ENCODE results near the gene TGM2. TPM values are rescaled to one million over a fixed set of nuclear protein-coding genes. Genes with fewer than 3 reads are reported as not detected.

The TGM2 gene
- total RNA-seq, 2 experiments from 2014 or later = not detected

DNA sequence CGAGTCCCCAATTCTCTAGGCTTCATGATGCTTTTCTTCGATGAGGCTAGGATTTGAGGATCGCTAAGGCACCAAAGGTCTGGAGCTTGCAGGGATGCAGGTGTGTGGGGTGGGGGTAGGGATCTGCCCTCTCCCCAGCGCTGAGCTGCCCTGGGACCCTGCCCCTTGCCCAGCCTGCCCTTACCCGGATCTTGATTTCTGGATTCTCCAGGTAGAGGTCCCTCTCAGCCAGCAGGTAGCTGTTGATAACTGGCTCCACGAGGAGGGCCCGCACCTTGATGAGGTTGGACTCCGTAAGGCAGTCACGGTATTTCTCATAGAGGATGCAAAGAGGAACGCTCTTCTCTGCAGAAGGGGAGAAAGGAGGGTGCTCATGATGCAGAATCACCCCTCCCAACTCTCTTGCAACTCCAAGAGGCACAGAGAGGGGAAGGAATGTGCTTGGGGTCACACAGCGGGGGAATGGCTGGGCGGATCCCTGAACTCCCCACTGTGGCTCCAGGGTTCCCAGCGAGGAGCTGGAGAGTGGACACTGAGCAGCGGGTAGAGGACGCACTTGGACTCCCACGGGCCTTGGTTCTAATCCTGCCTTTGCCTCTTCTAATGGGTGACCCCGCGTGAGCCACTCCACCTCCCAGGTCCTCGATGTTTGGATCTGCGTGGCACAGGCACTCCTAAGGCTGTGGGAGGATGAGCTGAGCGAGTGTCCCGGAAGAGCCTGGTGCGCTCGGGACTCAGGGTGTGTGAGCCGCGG, 32.7 kb downstream of the TGM2 start:
- no peaks in the 10 kb centered on the region for H3K36me3 Mint-ChIP-seq
- peaks cover 8% of the 10 kb centered on the region for H3K4me1 Mint-ChIP-seq
- no peak overlapping the region for H3K4me3 Mint-ChIP-seq
- no peak overlapping the region for H3K27ac Mint-ChIP-seq
- no peak for DNase-seq
- H3K9me3 Mint-ChIP-seq = no peaks in the 10 kb centered on the region
- H3K27me3 Mint-ChIP-seq = peaks cover 4% of the 10 kb centered on the region

DNA sequence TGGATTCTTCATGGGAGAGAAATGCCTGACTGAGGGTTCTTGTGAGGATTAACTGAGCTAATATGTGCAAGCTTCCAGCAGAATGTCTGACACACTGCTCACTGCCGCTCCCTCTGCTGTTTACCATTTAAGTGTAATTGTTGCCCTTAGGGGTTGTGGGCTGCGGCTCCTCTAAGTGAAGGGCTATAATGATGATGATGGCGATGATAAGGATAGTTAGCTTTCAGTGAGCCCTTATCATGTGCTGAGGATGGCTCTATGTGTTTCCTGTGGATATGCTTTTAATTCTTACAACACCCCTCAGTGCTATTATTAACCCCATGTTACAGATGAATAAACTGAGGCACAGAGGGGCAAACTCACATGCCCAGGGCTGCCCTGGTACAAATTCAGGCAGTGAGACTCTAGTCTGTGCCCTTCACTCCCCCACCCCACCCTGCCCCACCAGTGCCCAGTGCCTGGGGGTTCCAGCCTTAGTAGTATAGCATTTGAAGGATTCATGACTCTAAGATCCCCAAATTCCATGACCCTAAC, 33.4 kb downstream of the TGM2 start:
- H3K4me3 Mint-ChIP-seq = no peak overlapping the region
- peaks cover 4% of the 10 kb centered on the region for H3K27me3 Mint-ChIP-seq
- no peak overlapping the region for H3K27ac Mint-ChIP-seq
- peaks cover 8% of the 10 kb centered on the region for H3K4me1 Mint-ChIP-seq
- no peaks in the 10 kb centered on the region for H3K9me3 Mint-ChIP-seq
- H3K36me3 Mint-ChIP-seq = no peaks in the 10 kb centered on the region
- DNase-seq = no peak

DNA sequence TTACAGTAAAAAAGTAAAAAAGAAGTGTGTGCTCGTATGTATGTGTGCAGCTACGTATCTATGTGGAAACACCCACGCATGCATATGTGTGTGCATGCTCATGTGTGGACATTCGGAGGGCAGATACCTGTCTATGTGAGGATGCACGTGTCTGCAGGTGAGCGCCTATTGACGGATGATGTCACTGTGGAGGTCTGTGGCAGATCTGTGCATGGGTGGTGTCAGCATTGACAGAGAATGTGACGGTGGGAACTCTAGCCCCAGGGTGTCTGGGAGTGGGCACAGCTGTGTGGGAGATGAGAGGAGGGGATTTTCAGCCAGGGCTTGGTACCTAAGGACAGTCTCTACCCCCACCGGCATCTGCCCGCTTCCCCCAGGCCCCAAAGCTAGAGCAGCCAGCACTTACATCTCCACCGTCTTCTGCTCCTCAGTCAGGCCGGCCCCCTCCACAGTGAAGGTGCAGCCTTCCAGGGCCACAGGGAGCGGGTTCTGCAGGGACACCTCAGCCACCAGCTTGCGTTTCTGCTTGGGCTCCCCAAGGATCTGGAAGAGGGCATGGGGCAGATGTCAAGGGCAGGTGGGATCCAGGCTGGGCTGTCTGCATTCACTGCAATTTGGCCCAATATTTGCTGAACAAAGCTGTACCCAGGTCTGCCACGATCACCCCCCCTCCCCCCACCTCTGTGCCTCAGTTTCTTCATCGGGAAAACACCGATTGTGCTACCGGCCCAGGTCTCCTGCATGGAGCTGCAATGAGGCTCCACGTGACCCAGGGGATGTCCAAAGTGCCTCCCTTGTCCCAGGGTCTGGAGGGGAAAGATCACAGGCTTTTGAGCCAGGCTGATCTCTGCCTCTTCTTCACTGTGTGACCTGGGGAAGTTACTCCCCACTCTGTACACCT, 34.1 kb downstream of the TGM2 start:
- H3K27ac Mint-ChIP-seq = no peak overlapping the region
- no peak for DNase-seq
- H3K36me3 Mint-ChIP-seq = no peaks in the 10 kb centered on the region
- H3K27me3 Mint-ChIP-seq = peaks cover 4% of the 10 kb centered on the region
- H3K4me3 Mint-ChIP-seq = no peak overlapping the region
- peaks cover 8% of the 10 kb centered on the region for H3K4me1 Mint-ChIP-seq
- no peaks in the 10 kb centered on the region for H3K9me3 Mint-ChIP-seq

DNA sequence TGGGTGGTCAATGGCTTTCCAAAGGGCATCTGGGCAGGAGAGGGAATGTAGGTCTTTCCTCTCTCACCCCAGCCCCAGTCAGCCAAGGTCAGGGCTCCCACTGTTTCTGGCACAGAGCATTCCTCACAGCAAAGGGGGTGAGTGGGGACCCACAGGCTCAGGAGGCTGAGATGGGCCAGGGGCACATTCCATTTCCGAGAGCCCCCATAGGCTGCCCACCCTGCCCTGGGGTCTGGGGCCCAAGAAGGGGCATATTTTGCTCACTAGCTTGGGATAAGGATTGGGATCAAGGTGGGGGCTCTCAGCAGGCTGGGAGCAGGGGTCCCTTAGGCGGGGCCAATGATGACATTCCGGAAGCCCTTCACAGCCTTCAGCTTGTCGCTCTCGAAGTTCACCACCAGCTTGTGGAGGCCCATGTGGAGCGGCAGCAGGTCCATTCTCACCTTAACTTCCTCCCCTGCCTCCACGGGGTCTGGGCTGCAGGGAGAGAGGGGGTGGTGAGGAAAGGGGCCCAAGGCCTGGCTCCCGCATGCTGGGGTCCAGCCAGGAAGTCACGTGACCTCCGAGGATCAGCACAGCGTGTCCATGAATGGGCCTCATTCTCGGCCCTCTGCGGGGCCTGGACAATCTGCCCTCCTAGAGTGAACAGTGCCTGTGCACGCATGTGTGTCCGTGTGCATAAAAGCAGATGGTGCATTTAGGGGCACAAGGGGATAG, 35.0 kb downstream of the TGM2 start:
- no peak overlapping the region for H3K27ac Mint-ChIP-seq
- peaks cover 8% of the 10 kb centered on the region for H3K4me1 Mint-ChIP-seq
- H3K9me3 Mint-ChIP-seq = no peaks in the 10 kb centered on the region
- no peak for DNase-seq
- H3K36me3 Mint-ChIP-seq = no peaks in the 10 kb centered on the region
- peaks cover 4% of the 10 kb centered on the region for H3K27me3 Mint-ChIP-seq
- no peak overlapping the region for H3K4me3 Mint-ChIP-seq

DNA sequence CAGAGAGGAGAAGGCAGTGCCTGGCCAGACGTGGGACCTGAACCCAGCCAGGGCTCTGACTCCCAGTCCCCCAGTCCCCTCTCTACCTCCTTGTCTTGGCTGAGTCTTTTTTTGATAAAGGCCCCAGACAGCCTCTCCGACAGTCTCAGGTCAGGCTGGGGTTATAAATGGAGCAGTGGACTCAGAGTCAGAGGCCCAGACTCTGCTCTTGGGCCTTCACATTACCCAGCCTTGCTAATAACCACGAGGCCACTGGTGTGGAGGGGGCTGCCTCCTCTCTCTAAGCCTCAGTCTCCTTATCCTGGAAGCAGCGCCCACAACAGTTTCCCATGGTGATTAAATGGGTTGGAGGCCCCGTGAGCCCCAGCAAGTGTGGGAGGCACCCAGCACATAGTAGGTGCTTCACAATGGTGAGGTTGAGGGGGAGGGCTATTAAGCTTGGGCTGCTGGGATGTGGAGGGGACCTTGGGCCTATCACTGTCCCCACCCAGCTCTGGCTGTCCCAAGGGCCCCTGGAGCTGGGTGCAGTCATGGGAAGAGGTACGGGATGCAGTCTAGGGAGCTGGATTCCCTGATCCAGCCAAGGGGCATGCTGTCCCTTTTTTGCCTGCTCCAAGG, 35.7 kb downstream of the TGM2 start:
- Mint-ChIP-seq H3K4me3 (no peak overlapping the region), H3K9me3 (no peaks in the 10 kb centered on the region), H3K27me3 (peaks cover under 1% of the 10 kb centered on the region), H3K36me3 (no peaks in the 10 kb centered on the region), H3K27ac (no peak overlapping the region), H3K4me1 (peaks cover 2% of the 10 kb centered on the region)
- DNase-seq = no peak

DNA sequence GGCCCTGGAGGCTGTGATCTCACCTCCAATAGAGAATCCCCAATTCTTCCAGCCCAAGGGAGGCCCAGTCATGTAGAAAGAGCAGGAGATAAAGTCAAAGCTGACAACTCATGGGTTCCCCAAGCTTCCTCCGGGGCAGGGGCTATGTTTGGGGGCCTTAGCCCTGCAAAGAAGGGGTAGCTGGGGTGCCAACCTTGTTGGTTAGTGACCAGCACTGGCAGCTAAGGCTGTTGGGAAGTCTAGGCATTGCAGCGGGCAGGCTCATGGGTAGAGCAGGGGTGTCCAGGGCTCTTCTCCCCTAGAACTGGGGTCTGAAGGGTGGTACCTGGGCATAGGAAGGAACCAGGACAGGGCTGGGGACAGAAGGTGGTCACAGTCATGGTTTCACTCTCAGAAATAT, 36.4 kb downstream of the TGM2 start:
- no peaks in the 10 kb centered on the region for H3K27me3 Mint-ChIP-seq
- no peak overlapping the region for H3K27ac Mint-ChIP-seq
- H3K36me3 Mint-ChIP-seq = no peaks in the 10 kb centered on the region
- H3K9me3 Mint-ChIP-seq = no peaks in the 10 kb centered on the region
- no peak overlapping the region for H3K4me3 Mint-ChIP-seq
- DNase-seq = no peak
- H3K4me1 Mint-ChIP-seq = no peaks in the 10 kb centered on the region

DNA sequence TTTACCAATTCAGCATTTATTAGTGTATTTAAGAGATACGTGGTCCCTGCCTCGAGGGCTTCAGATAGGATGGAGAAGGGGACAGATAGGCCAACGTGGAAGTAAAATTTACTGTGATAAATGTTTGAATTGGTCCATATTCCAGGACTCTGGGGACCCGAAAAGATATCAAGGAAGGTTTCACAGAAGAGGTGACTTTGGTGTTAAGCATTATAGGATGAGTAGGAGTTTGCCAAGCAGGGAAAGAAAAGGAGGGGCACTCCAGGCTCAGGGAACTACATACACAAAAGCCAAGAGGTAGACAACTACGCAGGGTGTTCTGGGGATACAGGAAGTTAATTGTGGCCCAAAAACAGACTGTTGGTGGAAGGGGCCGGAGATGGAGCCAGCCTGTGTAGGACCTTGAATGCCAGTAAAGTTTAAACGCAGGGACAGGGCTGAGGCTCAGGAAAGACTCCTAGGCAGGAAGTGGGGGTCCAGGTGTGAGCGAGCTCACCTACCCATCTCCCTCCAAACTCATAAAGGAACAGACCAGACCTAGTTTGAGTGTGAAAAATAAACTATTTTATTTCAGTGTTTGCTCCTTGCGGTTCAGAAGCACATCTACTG, 37.0 kb downstream of the TGM2 start:
- DNase-seq = no peak
- Mint-ChIP-seq H3K9me3 (no peaks in the 10 kb centered on the region), H3K27ac (no peak overlapping the region), H3K4me1 (no peaks in the 10 kb centered on the region), H3K36me3 (no peaks in the 10 kb centered on the region), H3K4me3 (no peak overlapping the region), H3K27me3 (no peaks in the 10 kb centered on the region)

DNA sequence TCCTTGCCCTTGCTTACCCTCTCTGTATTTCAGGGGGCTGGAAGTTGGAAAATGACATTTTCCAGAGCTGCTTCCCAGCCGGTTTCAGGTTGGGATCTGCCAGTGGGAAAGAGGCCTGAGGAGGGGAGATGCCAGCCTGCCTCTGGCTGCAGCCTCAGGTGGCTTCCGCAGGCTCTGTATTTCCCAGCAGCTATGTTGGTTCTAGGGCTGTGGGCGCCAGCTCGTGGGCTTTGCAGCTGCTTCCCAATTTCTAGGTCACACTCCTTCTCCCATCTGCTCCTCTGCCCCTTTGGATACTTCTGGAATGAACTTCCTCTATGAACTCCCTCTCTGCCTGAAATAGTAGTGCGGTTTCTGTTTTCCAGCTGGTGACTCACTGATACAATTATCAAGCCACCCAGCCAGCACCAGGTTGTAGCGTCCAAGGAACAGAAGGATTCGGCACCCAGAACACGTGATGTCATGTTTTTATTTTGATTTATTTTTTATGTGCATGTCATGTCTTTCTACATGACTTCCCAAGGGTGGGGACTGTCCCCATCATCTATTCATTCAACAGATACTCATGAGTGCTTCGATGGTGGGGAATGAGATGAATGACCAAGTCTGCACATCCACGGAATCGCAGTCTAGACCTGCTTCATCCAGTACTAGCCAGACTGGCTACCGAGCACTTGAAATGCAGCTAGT, 38.0 kb downstream of the TGM2 start:
- Mint-ChIP-seq H3K9me3 (no peaks in the 10 kb centered on the region), H3K36me3 (no peaks in the 10 kb centered on the region), H3K27ac (no peak overlapping the region), H3K27me3 (no peaks in the 10 kb centered on the region), H3K4me3 (no peak overlapping the region), H3K4me1 (no peaks in the 10 kb centered on the region)
- no peak for DNase-seq

DNA sequence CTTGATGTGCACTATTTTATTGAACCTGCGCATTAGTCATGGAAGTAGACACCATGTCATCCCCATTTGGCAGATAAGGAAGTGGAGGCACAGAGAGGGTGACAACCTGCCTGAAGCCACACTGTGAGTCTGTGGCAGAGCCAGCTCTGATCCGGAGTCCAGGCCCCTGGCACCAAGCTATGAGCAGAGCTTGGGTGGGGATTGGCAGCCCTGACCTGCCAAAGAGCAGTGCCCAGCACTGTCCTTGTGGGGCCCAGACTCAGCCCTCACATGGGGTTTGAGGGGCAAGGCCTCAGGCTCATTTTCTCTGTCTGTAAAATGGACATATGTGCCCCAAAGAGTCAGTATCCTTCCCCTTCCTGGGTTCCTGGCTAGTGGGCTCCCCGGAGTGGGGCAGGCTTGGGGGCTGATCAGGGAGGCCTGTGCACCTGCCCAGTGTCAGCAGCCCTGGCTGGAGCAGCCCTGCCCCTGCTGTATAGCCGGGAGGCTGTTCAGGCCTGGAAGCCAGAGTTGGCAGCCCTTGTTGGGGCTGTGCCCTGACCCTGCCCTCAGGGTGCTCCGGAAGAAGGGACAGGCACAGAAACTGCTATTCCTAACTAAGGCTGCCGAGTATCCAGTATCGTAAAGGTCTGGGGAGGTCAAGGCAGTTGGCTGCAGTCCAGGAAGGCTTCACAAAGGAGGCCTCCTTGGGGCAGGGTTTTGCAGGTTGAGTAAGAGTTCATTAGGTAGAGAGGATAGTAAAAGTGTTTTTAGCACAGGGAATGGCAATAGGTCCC, 38.7 kb downstream of the TGM2 start:
- H3K36me3 Mint-ChIP-seq = no peaks in the 10 kb centered on the region
- no peaks in the 10 kb centered on the region for H3K9me3 Mint-ChIP-seq
- no peak overlapping the region for H3K4me3 Mint-ChIP-seq
- H3K27ac Mint-ChIP-seq = no peak overlapping the region
- no peaks in the 10 kb centered on the region for H3K4me1 Mint-ChIP-seq
- DNase-seq = no peak
- H3K27me3 Mint-ChIP-seq = no peaks in the 10 kb centered on the region

DNA sequence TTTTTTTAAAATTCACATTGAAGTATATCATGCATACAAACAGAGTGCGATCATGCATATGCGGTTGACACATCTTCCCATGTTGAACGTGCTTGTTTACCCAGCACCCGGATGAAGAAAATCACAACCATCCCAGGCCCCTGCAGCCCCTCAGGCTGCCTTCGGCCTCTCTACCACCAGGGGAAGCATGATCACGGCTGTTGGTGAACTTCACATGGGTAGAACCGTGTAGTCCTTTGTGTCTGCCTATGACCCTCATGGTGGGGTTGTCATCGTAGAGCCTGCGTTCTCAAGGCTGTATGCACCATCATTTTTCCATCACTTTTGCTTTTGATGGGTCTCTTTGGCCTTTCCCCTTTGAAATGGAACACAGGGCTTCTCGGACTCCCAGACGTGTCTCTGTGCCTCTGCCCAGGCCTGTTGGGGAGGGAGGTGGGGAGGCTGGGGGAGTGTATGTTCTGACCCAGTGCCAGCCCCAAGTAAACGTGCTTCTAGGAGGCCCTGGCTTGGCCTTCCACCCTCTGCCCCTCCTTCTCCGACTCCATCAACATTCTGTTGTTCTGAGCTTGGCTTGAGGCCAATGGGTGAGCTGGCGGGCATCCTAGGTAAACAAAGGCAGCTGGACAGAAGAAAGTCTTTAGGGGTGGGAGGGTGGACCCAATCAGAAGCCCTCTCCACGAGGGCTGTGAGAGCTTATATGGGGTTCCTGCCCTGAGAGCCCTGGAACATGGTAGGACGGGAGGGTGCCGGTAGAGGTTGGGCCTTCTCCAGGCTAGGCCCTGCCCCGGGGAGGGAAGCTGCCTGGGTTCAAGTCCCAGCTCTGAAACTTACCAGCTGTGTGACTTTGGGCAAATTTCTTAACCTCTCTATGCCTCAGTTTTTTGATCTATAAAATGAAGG, 39.7 kb downstream of the TGM2 start:
- no peak for DNase-seq
- H3K27ac Mint-ChIP-seq = no peak overlapping the region
- H3K4me1 Mint-ChIP-seq = no peaks in the 10 kb centered on the region
- H3K9me3 Mint-ChIP-seq = no peaks in the 10 kb centered on the region
- no peaks in the 10 kb centered on the region for H3K27me3 Mint-ChIP-seq
- no peaks in the 10 kb centered on the region for H3K36me3 Mint-ChIP-seq
- H3K4me3 Mint-ChIP-seq = no peak overlapping the region

DNA sequence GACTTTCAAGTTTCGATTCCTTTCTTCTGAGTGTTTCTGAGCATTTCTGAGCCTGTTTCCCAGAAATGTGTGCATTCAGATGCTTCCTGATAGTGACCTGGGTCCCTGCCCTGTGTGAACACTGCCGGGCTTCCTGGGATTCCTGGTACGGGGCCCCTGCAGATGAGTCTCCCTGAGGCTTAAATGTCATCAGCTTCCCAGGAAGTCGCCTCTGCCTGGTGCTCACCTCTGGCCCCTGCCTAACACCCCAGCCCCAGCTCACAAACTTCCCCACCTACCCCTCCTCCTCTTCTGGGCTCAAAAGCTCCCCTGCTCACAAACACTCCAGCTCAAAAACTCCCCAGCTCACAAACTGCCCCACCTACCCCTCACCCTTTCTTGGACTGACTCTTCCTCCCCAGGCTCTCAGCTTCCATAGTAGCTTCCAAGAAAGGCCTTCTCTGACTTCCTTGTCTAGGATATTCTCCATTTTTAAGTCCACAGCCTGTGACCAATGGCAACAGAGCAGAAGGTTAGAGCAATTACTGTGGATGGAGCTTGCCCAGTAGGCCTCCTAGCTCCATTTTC, 42.0 kb downstream of the TGM2 start:
- H3K27ac Mint-ChIP-seq = no peak overlapping the region
- H3K4me3 Mint-ChIP-seq = no peak overlapping the region
- H3K36me3 Mint-ChIP-seq = no peaks in the 10 kb centered on the region
- DNase-seq = no peak
- H3K27me3 Mint-ChIP-seq = no peaks in the 10 kb centered on the region
- H3K4me1 Mint-ChIP-seq = no peaks in the 10 kb centered on the region
- no peaks in the 10 kb centered on the region for H3K9me3 Mint-ChIP-seq

DNA sequence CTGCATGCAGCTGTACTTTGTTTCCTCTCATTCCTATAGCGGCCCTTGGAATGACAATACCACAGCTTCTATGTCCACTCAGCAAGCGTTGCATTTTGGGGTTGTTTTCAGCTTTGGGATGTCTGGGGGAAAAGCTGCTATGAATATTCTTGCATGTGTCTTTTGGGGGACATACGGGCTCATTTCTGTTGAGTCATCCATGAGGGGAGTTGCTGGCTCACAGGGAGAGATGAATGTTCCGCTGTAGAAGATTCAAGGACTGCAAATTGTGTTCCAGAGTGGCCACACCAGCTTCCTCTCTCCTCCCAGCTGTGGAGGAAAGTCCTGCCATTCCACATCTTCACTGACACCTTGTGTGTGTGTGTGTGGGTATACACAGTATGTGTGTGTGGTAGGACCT, 43.3 kb downstream of the TGM2 start:
- H3K4me1 Mint-ChIP-seq = no peaks in the 10 kb centered on the region
- no peak overlapping the region for H3K27ac Mint-ChIP-seq
- H3K4me3 Mint-ChIP-seq = no peak overlapping the region
- H3K9me3 Mint-ChIP-seq = no peaks in the 10 kb centered on the region
- no peak for DNase-seq
- H3K36me3 Mint-ChIP-seq = no peaks in the 10 kb centered on the region
- no peaks in the 10 kb centered on the region for H3K27me3 Mint-ChIP-seq

Data from activated naive CD8-positive, alpha-beta T cell treated with anti-CD3 and anti-CD28 coated beads for 36 hours (primary cell).